ENCODE data around the gene TPCN1. TPM values are rescaled to one million over a fixed set of nuclear protein-coding genes. Genes with fewer than 3 reads are reported as not detected.

TPCN1 gene
- total and polyA plus RNA-seq, 11 donors = 22.6 to 136 (median 80.5) TPM

DNA sequence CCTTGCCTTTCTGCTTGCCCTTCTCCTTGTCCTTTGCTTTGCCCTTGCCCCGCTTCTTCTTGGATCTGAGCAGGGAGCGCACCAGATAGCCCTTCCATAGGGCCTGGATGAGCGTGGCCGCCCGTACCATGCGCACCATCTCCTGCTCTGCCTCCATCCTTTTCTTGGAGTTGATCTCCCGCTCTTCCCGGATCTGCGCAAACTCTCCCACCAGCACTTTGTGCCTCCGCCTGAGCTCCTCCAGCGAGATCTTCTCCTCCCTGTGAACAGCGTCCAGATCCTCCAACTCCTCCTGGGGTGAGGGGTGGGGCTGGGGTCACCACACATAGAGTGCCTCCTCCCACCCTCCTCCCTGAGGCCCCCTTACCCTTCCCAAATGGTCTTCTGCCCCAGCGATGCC lies 25.7 kb upstream of the TPCN1 start:
- Histone ChIP-seq H3K4me1 (peaks cover 0 to 37% (median 16%) of the 10 kb centered on the region in 12 donors), H3K27ac (no peak overlapping the region), H3K4me3 (no peak overlapping the region), H3K9me3 (no peaks in the 10 kb centered on the region), H3K36me3 (peaks cover 0 to 18% (median 16%) of the 10 kb centered on the region in 9 donors), H3K27me3 (no peaks in the 10 kb centered on the region)
- WGBS, 4 donors = 96 to 97% (median 96%) methylated on average over 13 of the region's 13 CpGs
- ATAC-seq = peak in 1 of 4 donors; percentile 11
- DNase-seq = no peak
- intact Hi-C loops (cut with DNase I) = loop anchor here in 8 of 10 donors (2.0 to 10.0 kb wide), 10 partner anchors 72 to 719 kb away; partner anchors contain the start of genes SDSL (in 5 of the 8) and PLBD2 (in 1 of the 8)
- TF ChIP-seq, protein P1, sequence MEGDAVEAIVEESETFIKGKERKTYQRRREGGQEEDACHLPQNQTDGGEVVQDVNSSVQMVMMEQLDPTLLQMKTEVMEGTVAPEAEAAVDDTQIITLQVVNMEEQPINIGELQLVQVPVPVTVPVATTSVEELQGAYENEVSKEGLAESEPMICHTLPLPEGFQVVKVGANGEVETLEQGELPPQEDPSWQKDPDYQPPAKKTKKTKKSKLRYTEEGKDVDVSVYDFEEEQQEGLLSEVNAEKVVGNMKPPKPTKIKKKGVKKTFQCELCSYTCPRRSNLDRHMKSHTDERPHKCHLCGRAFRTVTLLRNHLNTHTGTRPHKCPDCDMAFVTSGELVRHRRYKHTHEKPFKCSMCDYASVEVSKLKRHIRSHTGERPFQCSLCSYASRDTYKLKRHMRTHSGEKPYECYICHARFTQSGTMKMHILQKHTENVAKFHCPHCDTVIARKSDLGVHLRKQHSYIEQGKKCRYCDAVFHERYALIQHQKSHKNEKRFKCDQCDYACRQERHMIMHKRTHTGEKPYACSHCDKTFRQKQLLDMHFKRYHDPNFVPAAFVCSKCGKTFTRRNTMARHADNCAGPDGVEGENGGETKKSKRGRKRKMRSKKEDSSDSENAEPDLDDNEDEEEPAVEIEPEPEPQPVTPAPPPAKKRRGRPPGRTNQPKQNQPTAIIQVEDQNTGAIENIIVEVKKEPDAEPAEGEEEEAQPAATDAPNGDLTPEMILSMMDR (IDR thresholded peaks at IDR 0.05) = no peak
- no peak for TF ChIP-seq POLR2A (IDR thresholded peaks at IDR 0.05)

DNA sequence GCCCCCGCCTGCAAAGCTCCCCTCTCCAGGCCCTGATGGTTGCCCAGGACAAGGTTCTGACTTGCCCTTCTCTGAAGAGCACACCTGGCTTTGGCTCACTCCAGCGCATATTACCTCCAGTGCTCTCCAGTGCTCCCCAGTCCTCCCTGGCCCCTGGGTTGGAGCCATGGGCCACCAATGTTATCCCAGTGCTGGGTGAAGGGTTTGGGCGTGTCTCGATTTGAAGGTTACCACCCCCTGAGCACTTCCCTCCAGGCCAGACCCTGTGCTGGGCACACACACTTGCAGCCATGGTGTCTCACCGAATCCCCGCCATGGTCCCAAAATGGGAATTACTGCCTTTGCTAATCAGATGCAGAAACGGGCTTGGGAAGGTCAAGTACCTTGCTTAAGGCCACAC lies 24.7 kb upstream of the TPCN1 start:
- TF ChIP-seq, protein P1 (IDR thresholded peaks at IDR 0.05) = no peak
- TF ChIP-seq POLR2A (IDR thresholded peaks at IDR 0.05) = no peak
- Histone ChIP-seq H3K9me3 (no peaks in the 10 kb centered on the region), H3K4me3 (no peak overlapping the region), H3K27ac (no peak overlapping the region), H3K27me3 (no peaks in the 10 kb centered on the region), H3K36me3 (peaks cover 0 to 9% (median 8%) of the 10 kb centered on the region in 9 donors), H3K4me1 (peaks cover 0 to 46% (median 16%) of the 10 kb centered on the region in 12 donors)
- intact Hi-C loops (cut with DNase I) = loop anchor here in 8 of 10 donors (5.0 to 10.0 kb wide), 9 partner anchors 71 to 718 kb away; partner anchors contain the start of gene SDSL (in 5 of the 8)
- WGBS, 4 donors = 74 to 81% (median 78%) methylated on average over 7 of the region's 7 CpGs
- DNase-seq (no peak), ATAC-seq (peak in 2 of 4 donors; percentile 6 to 7)

DNA sequence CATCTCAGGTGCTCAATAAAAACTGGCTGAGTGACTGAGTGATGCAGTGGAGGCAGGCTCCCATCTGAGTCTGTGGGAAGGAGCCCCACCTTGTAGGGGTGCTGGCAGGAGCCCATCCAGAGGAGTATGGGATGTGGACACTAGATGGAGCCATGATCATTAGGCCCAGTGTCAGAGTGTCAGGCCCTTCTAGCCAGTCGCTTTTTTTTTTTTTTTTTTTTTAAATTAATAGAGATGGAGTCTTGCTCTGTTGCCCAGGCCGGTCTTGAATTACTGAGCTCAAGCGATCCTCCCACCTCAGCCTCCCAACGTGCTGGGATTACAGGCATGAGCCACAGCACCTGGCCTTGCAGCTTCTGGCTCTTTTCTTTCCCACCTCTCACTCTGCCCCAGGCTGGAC lies 24.3 kb upstream of the TPCN1 start:
- ATAC-seq (peak; percentile 85 to 89 (median 85)), DNase-seq (peak in 4 of 5 donors; percentile 65 to 76 (median 74))
- 4 to 23% (median 16%) methylated on average over 4 of the region's 4 CpGs for WGBS, 4 donors

DNA sequence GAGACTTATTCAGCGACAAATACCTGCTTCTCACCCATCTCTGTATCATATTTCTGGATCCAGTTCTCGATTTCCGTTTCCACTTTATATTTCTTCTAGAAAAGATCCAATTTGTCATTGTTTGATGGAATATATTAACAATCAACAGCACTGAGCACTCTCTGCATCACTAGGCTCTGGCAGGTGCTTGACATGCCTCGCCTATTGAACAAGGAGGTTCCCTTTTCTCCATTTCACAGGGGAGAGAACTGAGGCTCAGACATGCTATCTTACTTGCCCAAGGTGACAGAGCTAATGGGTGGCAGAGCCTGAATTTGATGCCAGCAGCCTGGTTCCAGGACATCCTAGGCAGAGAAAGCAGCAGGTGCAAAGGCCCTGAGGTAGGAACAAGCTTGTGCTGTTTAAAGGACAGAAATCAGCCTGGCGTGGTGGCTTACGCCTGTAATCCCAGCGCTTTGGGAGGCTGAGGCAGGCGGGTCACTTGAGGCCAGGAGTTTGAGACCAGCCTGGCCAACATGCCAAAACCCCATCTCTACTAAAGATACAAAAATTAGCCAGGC lies 23.7 kb upstream of the TPCN1 start:
- TF ChIP-seq, protein P1 (IDR thresholded peaks at IDR 0.05) = no peak
- no peak for TF ChIP-seq POLR2A (IDR thresholded peaks at IDR 0.05)
- 95 to 97% (median 96%) methylated on average over 8 of the region's 8 CpGs for WGBS, 4 donors
- ATAC-seq (no peak), DNase-seq (no peak)
- Histone ChIP-seq H3K4me3 (no peak overlapping the region), H3K27ac (no peak overlapping the region), H3K9me3 (no peaks in the 10 kb centered on the region), H3K4me1 (peaks cover 0 to 43% (median 14%) of the 10 kb centered on the region in 12 donors), H3K27me3 (no peaks in the 10 kb centered on the region), H3K36me3 (no peaks in the 10 kb centered on the region)
- intact Hi-C loops (cut with DNase I) = loop anchor here in 8 of 10 donors (5.0 to 10.0 kb wide), 9 partner anchors 70 to 717 kb away; partner anchors contain the start of gene SDSL (in 5 of the 8)

More for the DNA sequence above, 24.3 kb upstream of the TPCN1 start:
- Histone ChIP-seq H3K27ac (no peak overlapping the region), H3K36me3 (peaks cover 0 to 4% (median 4%) of the 10 kb centered on the region in 9 donors), H3K4me3 (no peak overlapping the region), H3K4me1 (peaks cover 0 to 44% (median 16%) of the 10 kb centered on the region in 12 donors), H3K27me3 (no peaks in the 10 kb centered on the region), H3K9me3 (no peaks in the 10 kb centered on the region)
- intact Hi-C loops (cut with DNase I) = loop anchor here in 8 of 10 donors (5.0 to 10.0 kb wide), 9 partner anchors 70 to 718 kb away; partner anchors contain the start of gene SDSL (in 5 of the 8)
- TF ChIP-seq, protein P1 (IDR thresholded peaks at IDR 0.05) = peak; percentile 61 to 82 (median 73)
- TF ChIP-seq POLR2A (IDR thresholded peaks at IDR 0.05) = no peak
